ENCODE data around the gene P2RX6. TPM values are rescaled to one million over a fixed set of nuclear protein-coding genes. Genes with fewer than 3 reads are reported as not detected.

P2RX6 gene
- total and polyA plus RNA-seq, 9 of the 15 experiments (the other 6 are each of a cell fraction or from before 2014, with no cell fraction given): 0.01 to 3.9 (median 1.5) TPM; not detected in 1

- TF ChIP-seq ESRRA (IDR thresholded peaks at IDR 0.05; ENCODE audit: borderline replicate concordance, low read depth) (peak; percentile 12; the same call in 1 of the 2 replicates), ZKSCAN8 (CRISPR knock-in tag; IDR thresholded peaks at IDR 0.05) (no peak), GTF3C2 (IDR thresholded peaks at IDR 0.05; ENCODE audit: borderline replicate concordance, extremely low read depth, insufficient read length) (peak; percentile 18), SIN3B (IDR thresholded peaks at IDR 0.05; ENCODE audit: low read depth) (no peak), ZNF232 (CRISPR knock-in tag; IDR thresholded peaks at IDR 0.05) (no peak), CBFA2T3 (IDR thresholded peaks at IDR 0.05) (no peak), PRPF4 (IDR thresholded peaks at IDR 0.05; ENCODE audit: insufficient read depth, low read depth, low read length, poor library complexity, severe bottlenecking) (no peak), TEAD4 (IDR thresholded peaks at IDR 0.05; ENCODE audit: low read length) (no peak), TEAD4 (CRISPR knock-in tag; IDR thresholded peaks at IDR 0.05; ENCODE audit: borderline replicate concordance) (0 out of 2 replicates have a peak, but pooled peaks have one; percentile 56), RERE (CRISPR knock-in tag; IDR thresholded peaks at IDR 0.05; ENCODE audit: borderline replicate concordance) (peak; percentile 84; the same call in 1 of the 2 replicates)
- TF ChIP-seq, protein P1, sequence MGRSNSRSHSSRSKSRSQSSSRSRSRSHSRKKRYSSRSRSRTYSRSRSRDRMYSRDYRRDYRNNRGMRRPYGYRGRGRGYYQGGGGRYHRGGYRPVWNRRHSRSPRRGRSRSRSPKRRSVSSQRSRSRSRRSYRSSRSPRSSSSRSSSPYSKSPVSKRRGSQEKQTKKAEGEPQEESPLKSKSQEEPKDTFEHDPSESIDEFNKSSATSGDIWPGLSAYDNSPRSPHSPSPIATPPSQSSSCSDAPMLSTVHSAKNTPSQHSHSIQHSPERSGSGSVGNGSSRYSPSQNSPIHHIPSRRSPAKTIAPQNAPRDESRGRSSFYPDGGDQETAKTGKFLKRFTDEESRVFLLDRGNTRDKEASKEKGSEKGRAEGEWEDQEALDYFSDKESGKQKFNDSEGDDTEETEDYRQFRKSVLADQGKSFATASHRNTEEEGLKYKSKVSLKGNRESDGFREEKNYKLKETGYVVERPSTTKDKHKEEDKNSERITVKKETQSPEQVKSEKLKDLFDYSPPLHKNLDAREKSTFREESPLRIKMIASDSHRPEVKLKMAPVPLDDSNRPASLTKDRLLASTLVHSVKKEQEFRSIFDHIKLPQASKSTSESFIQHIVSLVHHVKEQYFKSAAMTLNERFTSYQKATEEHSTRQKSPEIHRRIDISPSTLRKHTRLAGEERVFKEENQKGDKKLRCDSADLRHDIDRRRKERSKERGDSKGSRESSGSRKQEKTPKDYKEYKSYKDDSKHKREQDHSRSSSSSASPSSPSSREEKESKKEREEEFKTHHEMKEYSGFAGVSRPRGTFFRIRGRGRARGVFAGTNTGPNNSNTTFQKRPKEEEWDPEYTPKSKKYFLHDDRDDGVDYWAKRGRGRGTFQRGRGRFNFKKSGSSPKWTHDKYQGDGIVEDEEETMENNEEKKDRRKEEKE (IDR thresholded peaks at IDR 0.05; ENCODE audit: borderline replicate concordance in 1 of 2, control insufficient read depth in 1 of 2, low read depth in 2 of 2, low read length in 1 of 2): no peak
- TF ChIP-seq, protein P2, sequence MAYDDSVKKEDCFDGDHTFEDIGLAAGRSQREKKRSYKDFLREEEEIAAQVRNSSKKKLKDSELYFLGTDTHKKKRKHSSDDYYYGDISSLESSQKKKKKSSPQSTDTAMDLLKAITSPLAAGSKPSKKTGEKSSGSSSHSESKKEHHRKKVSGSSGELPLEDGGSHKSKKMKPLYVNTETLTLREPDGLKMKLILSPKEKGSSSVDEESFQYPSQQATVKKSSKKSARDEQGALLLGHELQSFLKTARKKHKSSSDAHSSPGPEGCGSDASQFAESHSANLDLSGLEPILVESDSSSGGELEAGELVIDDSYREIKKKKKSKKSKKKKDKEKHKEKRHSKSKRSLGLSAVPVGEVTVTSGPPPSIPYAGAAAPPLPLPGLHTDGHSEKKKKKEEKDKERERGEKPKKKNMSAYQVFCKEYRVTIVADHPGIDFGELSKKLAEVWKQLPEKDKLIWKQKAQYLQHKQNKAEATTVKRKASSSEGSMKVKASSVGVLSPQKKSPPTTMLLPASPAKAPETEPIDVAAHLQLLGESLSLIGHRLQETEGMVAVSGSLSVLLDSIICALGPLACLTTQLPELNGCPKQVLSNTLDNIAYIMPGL (CRISPR knock-in tag; IDR thresholded peaks at IDR 0.05): 0 out of 2 replicates have a peak, but pooled peaks have one; percentile 28
These were observed 47.9 kb upstream of the P2RX6 start, which contains the start of gene AIFM3 (continued) for GRCh38 chr22:20966883-20967696.

All from K562 (cell line).